NCI-H2171 (cell line): Measurements from ENCODE around the gene RXRB.
"Not testable (repeated sequence)": the region's sequence is repeated elsewhere in the genome, so short reads cannot be mapped to it uniquely, and the experiment has no call there.

Experiments
- DNase-seq: peaks from one replicate; lab custom pipeline; 2025; lab: John Stamatoyannopoulos, UW

Gene RXRB

GRCh38 chr6:33161354-33162331 is 38.8 kb downstream of the RXRB start:
- peak; percentile 52 for DNase-seq

DNA sequence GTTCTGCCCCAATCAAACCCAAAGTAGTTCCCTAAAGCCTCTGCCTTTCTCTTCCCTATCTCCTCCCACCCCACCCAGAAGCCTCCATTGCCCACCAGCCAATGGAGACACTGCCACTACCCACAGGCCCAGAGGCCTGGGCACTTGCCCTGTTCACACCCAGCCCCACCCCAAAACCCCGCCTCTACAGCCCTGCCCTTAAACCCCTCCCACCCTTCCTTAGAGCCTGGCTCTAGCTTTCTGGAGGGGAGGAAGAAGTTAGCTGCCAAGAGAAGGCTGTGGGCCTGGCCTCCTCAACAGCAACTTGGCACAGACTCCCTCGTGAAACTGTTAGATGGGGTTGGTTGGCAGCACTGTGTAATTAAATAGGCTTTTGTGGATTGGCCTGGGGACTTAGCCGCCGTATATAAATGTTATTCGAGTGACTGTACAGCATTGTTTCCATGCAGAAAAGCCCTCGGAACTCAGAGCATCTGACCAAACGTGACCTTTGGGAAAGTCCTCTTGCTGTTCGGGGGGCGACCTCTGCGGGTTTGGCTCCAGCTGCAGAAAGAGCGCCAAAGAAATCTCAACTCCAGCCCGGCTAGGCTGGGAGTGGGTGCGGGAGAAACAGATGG is 39.6 kb downstream of the RXRB start:
- no peak for DNase-seq

DNA sequence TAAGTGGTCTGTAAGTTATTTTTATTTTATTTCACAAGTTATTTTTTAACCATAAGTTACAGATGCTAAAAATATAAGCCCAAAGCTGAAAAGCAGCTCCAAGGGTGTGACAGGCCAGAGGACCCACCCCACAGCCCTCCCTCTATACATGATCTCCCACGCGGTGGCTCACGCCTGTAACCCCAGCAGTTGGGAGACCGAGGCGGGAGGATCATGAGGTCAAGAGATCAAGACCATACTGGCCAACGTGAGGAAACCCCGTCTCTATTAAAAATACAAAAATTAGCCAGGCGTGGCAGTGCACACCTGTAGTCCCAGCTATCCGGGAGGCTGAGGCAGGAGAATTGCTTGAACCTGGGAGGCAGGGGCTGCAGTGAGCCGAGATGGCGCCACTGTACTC is 40.4 kb downstream of the RXRB start:
- DNase-seq = no peak

- DNase-seq = no peak
Observed at GRCh38 chr6:33156964-33157363, 43.5 kb downstream of the RXRB start.

GRCh38 chr6:33156561-33156960 is 43.9 kb downstream of the RXRB start:
- DNase-seq = no peak

DNA sequence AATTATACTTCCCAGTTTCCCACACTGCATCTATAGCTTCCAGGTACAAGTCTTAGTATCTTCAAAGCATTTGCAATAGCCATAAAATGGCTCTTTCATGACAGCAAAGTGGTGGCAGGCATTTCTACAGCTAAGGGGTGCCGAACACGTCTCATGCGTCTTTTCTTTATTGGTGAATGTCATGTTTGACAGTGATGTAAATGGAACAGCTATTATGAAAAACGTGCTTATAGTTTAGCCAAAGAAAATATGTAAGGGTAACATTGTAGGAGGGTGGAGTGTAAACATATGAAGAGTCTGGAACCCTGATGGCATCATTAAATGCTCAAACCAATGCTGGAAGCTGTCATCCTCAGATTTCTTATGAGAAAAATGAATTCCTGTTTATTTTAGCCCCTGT is 46.1 kb downstream of the RXRB start:
- DNase-seq = no peak

- DNase-seq = no peak
Observed at GRCh38 chr6:33151050-33151449, 49.4 kb downstream of the RXRB start.

GRCh38 chr6:33150560-33150959 is 49.9 kb downstream of the RXRB start:
- DNase-seq = not testable (repeated sequence)

- DNase-seq = peak; percentile 7
Observed at GRCh38 chr6:33147807-33148666, 52.4 kb downstream of the RXRB start.

DNA sequence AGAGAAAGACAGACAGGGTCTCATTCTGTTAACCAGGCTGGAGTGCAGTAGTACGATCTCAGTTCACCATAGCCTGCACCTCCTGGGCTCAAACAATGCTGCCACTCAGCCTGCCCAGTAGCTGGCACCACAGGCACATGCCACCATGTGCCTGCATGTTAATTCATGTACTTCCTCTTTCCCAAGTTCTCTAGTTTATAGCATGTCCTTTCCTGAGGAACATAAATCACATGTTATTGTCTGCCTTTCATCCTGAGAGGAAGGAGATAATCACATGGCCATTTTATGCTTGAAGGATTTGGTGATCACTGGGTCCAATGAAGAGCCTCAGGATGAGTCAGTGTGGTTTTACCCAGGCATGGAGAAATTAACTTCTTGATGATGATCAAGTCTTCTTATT is 56.1 kb downstream of the RXRB start:
- no peak for DNase-seq
